ENCODE data around the gene KNTC1.
"Not testable (repeated sequence)": the region's sequence is repeated elsewhere in the genome, so short reads cannot be mapped to it uniquely, and the experiment has no call there.

The KNTC1 gene

DNA sequence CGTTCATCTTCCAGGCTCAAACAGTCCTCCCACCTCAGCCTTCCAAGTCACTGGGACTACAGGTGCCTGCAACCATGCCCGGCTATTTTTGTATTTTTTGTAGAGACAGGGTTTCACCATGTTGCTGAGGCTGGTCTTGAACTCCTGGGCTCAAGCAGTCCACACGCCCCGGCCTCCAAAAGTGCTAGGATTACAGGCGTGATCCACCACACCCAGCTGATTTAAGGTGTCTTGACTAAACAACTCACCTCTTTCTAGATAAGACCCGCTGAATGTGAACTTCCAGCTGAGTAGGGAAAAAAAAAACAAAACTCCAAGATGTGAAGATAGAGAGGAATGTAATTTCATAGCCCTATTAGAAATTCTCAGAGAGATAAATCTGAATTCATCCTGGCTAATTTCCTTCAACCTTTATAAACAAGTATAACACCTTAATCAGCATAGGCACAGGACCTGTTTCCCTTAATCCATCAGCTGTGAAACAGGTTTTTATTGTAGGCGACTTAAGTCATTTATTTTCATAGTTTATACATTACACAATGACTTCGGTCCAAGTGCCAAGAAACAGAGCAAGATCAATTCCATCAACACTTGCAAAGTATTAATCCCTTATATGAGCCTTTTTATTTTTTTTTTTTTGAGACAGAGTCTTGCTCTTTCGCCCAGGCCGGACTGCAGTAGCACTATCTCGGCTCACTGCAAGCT, 124.6 kb downstream of the KNTC1 start:
- Histone ChIP-seq H3K36me3 (ENCODE audit: insufficient read depth, low read length) (no peaks in the 10 kb centered on the region), H3K4me3 (ENCODE audit: low read length) (no peak overlapping the region), H2AFZ (ENCODE audit: low read depth, low read length) (no peak overlapping the region), H3K9me3 (ENCODE audit: low read length) (no peaks in the 10 kb centered on the region), H3K4me1 (ENCODE audit: insufficient read depth, low read length) (no peaks in the 10 kb centered on the region), H3K27me3 (ENCODE audit: insufficient read depth, low read length) (no peaks in the 10 kb centered on the region)

DNA sequence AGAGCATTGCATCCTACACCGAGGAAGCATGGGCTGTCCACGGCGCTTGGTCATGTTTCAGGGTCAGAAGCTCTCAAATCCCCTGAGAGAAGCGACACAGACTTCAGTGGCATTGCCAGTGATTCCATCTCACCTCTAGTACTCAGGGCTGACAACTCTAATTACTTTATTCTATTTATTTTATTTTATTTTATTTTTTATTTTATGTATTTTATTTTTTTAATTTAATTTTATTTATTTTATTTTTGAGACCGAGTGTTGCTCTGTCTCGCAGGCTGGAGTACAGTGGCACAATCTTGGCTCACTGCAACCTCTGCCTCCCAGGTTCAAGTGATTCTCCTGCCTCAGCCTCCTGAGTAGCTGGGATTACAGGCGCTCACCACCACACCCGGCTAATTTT, 126.2 kb downstream of the KNTC1 start:
- not testable (repeated sequence) for H3K27me3 ChIP-seq (ENCODE audit: insufficient read depth, low read length); H2AFZ ChIP-seq (ENCODE audit: low read depth, low read length); H3K36me3 ChIP-seq (ENCODE audit: insufficient read depth, low read length); H3K4me1 ChIP-seq (ENCODE audit: insufficient read depth, low read length); H3K4me3 ChIP-seq (ENCODE audit: low read length); H3K9me3 ChIP-seq (ENCODE audit: low read length)

DNA sequence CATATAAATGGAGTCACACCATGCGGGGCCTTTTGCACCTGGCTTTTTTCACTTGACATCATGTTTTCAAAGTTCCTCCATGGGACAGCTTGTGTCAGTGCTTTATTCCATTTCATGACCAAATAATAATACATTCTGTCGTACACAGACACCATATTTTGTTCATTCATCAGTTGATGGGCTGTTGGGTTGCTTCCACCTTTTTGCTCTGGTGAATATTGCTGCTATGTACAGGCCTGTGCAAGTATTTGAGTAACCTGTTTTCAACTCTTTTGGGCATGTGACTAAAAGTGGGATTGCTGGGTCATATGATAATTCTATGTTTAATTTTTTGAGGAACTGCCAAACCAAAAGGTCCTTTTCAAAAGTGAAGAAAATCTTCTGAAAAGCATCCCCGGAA, 129.2 kb downstream of the KNTC1 start:
- Histone ChIP-seq H2AFZ (ENCODE audit: low read depth, low read length) (no peak overlapping the region), H3K27me3 (ENCODE audit: insufficient read depth, low read length) (no peaks in the 10 kb centered on the region), H3K4me3 (ENCODE audit: low read length) (no peak overlapping the region), H3K36me3 (ENCODE audit: insufficient read depth, low read length) (no peaks in the 10 kb centered on the region), H3K9me3 (ENCODE audit: low read length) (no peaks in the 10 kb centered on the region), H3K4me1 (ENCODE audit: insufficient read depth, low read length) (no peaks in the 10 kb centered on the region)

DNA sequence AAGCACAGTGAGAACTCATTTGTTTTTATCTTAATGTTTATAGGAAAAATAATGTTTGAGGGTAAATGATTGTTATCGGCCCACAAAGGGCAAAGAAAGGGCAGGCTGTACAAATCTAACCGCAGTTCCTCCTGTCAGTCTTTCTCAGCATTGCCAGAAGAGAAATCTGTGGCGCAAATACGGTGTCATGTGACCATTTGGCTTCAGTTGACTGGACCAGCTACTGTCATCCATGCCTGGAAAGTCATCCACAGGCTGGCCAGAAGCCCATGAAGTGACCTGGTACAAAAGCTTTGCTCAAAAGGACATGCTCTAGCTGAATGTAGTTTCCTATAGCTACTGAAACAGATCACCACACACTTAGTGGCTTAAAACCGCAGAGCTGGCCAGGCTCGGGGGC, 132.5 kb downstream of the KNTC1 start:
- no peaks in the 10 kb centered on the region for H3K4me1 ChIP-seq (ENCODE audit: insufficient read depth, low read length)
- H2AFZ ChIP-seq (ENCODE audit: low read depth, low read length) = no peak overlapping the region
- H3K36me3 ChIP-seq (ENCODE audit: insufficient read depth, low read length) = no peaks in the 10 kb centered on the region
- H3K9me3 ChIP-seq (ENCODE audit: low read length) = no peaks in the 10 kb centered on the region
- H3K4me3 ChIP-seq (ENCODE audit: low read length) = no peak overlapping the region
- H3K27me3 ChIP-seq (ENCODE audit: insufficient read depth, low read length) = no peaks in the 10 kb centered on the region

DNA sequence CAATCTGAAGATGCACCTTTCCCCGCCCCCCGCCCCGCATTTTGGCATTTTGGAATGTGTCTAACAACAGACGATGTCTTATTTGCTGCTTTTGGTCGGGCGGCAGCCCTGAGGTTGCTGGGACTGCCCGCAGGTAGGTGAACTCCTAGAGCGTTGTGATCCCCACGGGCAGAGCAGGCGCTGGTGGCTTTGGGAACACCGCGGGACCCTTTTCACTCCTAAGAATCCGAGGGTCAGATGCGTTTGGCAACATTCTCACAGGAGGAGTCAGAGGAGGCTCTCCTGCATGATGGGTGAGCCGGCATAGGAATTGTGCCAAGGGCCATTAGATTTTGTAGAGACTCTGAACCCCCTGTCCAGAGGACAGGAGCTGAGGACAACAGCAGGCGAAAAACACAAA, 134.2 kb downstream of the KNTC1 start:
- no peak overlapping the region for H2AFZ ChIP-seq (ENCODE audit: low read depth, low read length)
- H3K4me3 ChIP-seq (ENCODE audit: low read length) = no peak overlapping the region
- no peaks in the 10 kb centered on the region for H3K9me3 ChIP-seq (ENCODE audit: low read length)
- no peaks in the 10 kb centered on the region for H3K27me3 ChIP-seq (ENCODE audit: insufficient read depth, low read length)
- no peaks in the 10 kb centered on the region for H3K36me3 ChIP-seq (ENCODE audit: insufficient read depth, low read length)
- H3K4me1 ChIP-seq (ENCODE audit: insufficient read depth, low read length) = no peaks in the 10 kb centered on the region

DNA sequence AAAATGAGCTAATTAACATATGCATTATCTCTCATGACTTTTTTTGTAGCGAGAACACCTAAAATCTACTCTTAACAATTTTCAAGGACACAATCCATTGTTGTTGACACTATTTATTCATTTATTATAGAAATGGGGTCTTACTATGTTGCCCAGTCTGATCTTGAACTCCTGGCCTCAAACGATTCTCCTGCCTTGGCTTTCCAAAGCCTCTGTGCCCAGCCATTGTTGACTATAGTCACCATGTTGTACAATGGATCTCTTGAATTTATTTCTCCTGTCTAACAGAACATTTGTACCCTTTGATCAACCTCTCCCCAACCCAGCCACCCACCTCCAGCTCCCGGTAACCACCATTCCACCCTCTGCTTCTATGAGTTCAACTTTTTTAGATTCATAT, 134.9 kb downstream of the KNTC1 start:
- H3K27me3 ChIP-seq (ENCODE audit: insufficient read depth, low read length) = no peaks in the 10 kb centered on the region
- H2AFZ ChIP-seq (ENCODE audit: low read depth, low read length) = no peak overlapping the region
- H3K36me3 ChIP-seq (ENCODE audit: insufficient read depth, low read length) = no peaks in the 10 kb centered on the region
- H3K9me3 ChIP-seq (ENCODE audit: low read length) = no peaks in the 10 kb centered on the region
- no peaks in the 10 kb centered on the region for H3K4me1 ChIP-seq (ENCODE audit: insufficient read depth, low read length)
- no peak overlapping the region for H3K4me3 ChIP-seq (ENCODE audit: low read length)

DNA sequence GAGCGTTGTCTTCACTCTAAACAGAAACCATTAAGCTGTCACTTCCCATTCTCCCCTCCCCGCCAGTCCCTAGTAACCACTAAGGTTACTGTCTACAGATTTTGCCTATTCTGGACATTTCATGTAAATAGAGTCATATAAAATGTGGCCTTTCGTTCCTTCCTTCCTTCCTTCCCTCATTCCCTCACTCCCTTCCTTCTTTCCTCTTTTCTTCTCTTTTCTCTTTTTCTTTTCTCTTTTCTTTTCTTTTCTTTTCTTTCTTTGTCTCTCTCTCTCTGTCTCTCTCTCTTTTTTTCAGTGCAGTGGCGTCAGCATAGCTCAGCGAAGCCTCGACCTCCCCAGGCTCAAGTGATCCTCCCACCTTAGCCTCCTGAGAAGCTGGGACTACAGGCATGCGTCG, 138.3 kb downstream of the KNTC1 start:
- Histone ChIP-seq H3K27me3 (ENCODE audit: insufficient read depth, low read length) (no peaks in the 10 kb centered on the region), H3K36me3 (ENCODE audit: insufficient read depth, low read length) (no peaks in the 10 kb centered on the region), H3K4me1 (ENCODE audit: insufficient read depth, low read length) (no peaks in the 10 kb centered on the region), H3K4me3 (ENCODE audit: low read length) (no peak overlapping the region), H2AFZ (ENCODE audit: low read depth, low read length) (no peak overlapping the region), H3K9me3 (ENCODE audit: low read length) (no peaks in the 10 kb centered on the region)

DNA sequence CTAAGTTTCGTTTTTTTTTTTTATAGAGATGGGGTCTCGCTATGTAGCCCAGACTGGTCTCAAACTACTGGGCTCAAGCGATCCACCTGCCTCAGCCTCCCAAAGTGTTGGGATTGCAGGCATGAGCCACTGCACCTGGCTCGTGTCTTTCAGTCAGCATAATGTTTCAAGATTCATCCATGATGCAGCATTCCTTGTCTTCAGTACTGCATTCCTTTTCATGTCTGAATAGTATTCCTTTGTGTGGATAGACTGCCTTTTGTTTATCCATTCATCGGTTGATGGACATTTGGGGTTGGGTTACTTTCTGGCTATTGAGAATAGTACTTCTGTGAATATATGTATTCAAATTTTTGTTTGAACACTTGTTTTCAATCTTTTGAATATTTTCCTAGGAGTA, 138.7 kb downstream of the KNTC1 start:
- no peaks in the 10 kb centered on the region for H3K27me3 ChIP-seq (ENCODE audit: insufficient read depth, low read length)
- H3K4me3 ChIP-seq (ENCODE audit: low read length) = no peak overlapping the region
- H3K4me1 ChIP-seq (ENCODE audit: insufficient read depth, low read length) = no peaks in the 10 kb centered on the region
- no peak overlapping the region for H2AFZ ChIP-seq (ENCODE audit: low read depth, low read length)
- H3K9me3 ChIP-seq (ENCODE audit: low read length) = no peaks in the 10 kb centered on the region
- H3K36me3 ChIP-seq (ENCODE audit: insufficient read depth, low read length) = no peaks in the 10 kb centered on the region

DNA sequence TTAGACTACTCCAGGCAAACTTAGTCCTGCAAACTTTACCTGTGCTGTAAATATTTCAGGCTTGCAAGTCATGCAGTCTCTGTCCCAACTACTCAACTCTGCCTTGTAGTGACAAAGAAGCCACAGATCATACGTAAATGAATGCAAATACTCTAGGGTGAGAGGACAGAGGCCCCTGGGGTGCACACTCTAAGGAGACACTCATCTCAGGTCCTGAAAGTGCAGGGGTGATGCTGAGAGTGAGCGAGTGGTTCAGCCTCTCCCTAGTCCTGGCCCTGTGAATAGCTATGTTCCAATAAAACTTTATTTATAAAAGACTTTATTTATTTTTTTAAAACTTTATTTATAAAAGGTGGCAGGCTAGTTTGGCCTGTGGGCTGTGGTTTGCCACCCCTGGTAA, 141.2 kb downstream of the KNTC1 start:
- Histone ChIP-seq H2AFZ (ENCODE audit: low read depth, low read length) (no peak overlapping the region), H3K9me3 (ENCODE audit: low read length) (no peaks in the 10 kb centered on the region), H3K36me3 (ENCODE audit: insufficient read depth, low read length) (no peaks in the 10 kb centered on the region), H3K4me3 (ENCODE audit: low read length) (no peak overlapping the region), H3K27me3 (ENCODE audit: insufficient read depth, low read length) (no peaks in the 10 kb centered on the region), H3K4me1 (ENCODE audit: insufficient read depth, low read length) (no peaks in the 10 kb centered on the region)

DNA sequence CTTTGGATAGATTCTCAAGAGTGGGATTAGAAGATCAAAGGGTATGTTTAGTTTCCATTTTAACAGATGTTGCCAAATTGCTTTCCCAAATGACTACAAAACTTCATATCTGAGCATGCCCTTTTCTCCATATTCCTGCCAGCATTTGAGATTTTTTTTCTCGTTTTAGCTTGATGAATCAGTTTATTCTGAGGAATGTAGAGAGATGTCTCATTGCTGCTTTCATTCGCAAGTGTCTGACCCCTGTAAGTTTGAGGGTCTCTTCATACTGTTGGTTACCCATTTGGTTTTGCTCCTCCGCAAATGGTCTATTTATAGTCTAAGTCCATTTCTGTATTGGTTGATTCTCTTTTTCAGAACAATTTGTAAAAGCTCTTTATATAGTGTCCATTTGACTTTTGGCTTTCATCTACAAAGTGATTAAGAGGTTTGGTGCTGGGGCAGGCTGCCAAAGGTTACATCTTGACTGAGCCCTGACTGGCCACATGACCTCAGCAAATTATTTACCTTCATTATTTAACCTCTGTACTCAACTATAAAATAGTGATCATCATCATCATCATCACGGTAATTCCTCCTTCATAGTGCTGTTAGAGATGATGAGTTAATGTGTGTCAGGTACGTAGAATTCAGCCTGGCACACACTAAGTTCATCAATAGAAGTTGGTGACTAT, 142.5 kb downstream of the KNTC1 start:
- Histone ChIP-seq H3K4me1 (ENCODE audit: insufficient read depth, low read length) (no peaks in the 10 kb centered on the region), H2AFZ (ENCODE audit: low read depth, low read length) (no peak overlapping the region), H3K36me3 (ENCODE audit: insufficient read depth, low read length) (no peaks in the 10 kb centered on the region), H3K4me3 (ENCODE audit: low read length) (no peak overlapping the region), H3K27me3 (ENCODE audit: insufficient read depth, low read length) (no peaks in the 10 kb centered on the region), H3K9me3 (ENCODE audit: low read length) (no peaks in the 10 kb centered on the region)

DNA sequence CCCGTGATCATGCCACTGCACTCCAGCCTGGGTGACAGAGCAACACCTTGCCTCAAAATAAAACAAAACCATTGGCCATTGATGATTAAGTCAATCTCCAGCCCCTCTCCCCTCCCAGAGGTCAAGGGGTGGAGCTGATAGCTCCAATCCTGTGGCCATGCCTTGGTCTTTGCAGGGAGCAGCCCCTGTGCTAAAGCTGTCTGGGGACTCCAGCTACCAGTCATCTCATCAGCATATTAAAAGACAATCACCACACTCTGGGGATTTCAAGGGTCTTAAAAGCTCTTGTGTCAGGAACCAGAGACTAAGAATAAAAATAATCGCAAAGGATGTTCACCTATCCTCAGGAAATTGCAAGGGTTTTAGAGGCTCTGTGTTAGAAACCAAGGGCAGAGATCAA, 145.5 kb downstream of the KNTC1 start:
- Histone ChIP-seq H2AFZ (ENCODE audit: low read depth, low read length) (no peak overlapping the region), H3K36me3 (ENCODE audit: insufficient read depth, low read length) (no peaks in the 10 kb centered on the region), H3K4me1 (ENCODE audit: insufficient read depth, low read length) (no peaks in the 10 kb centered on the region), H3K4me3 (ENCODE audit: low read length) (no peak overlapping the region), H3K27me3 (ENCODE audit: insufficient read depth, low read length) (no peaks in the 10 kb centered on the region), H3K9me3 (ENCODE audit: low read length) (no peaks in the 10 kb centered on the region)

All from neuron (in vitro differentiated cells).